ENCODE results near the gene ZNF777.

DNA sequence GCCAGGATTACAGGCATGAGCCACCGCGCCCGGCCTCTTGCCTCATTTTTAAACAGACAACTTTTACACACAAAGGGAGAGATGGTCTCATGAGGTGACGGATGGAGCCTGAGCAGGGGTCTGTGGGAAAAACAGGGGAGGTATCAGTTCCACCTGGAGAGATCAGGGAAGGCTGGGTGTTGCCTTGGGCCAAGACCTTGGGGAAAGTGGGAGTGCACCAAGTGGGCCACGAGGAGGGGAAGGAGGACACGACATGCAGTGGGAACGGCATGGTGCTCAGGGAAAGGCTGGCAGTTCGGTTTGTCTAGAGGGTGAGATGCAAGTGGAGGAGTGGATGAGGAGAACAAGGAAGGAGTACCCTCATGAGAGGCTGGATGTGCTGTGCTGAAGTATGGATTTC is 8.9 kb upstream of the ZNF777 start:
- TF ChIP-seq, protein P1, sequence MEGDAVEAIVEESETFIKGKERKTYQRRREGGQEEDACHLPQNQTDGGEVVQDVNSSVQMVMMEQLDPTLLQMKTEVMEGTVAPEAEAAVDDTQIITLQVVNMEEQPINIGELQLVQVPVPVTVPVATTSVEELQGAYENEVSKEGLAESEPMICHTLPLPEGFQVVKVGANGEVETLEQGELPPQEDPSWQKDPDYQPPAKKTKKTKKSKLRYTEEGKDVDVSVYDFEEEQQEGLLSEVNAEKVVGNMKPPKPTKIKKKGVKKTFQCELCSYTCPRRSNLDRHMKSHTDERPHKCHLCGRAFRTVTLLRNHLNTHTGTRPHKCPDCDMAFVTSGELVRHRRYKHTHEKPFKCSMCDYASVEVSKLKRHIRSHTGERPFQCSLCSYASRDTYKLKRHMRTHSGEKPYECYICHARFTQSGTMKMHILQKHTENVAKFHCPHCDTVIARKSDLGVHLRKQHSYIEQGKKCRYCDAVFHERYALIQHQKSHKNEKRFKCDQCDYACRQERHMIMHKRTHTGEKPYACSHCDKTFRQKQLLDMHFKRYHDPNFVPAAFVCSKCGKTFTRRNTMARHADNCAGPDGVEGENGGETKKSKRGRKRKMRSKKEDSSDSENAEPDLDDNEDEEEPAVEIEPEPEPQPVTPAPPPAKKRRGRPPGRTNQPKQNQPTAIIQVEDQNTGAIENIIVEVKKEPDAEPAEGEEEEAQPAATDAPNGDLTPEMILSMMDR (IDR thresholded peaks at IDR 0.05; ENCODE audit: insufficient read depth, low read length, poor library complexity, severe bottlenecking): no peak
- no peak for TF ChIP-seq EZH2phosphoT487 (conservative IDR thresholded peaks at IDR 0.05; ENCODE audit: low read length)

All from SU-DHL-6 (cell line).